ENCODE data around the gene MYOG. TPM values are rescaled to one million over a fixed set of nuclear protein-coding genes. Genes with fewer than 3 reads are reported as not detected.

The MYOG gene
- total and polyA plus RNA-seq, 2 experiments from 2014 or later: not detected

- peaks cover 14% of the 10 kb centered on the region; the same call in 1 of the 2 replicates for H3F3A ChIP-seq (replicated peaks; ENCODE audit: low read depth)
- H3K27ac ChIP-seq (ENCODE audit: low read depth): no peak overlapping the region
- TF ChIP-seq ETS1 (IDR thresholded peaks at IDR 0.05) (no peak), REST (IDR thresholded peaks at IDR 0.05; ENCODE audit: unreplicated experiment) (no peak), ZNF462 (CRISPR knock-in tag; IDR thresholded peaks at IDR 0.05) (no peak), CREB1 (CRISPR knock-in tag; IDR thresholded peaks at IDR 0.05; ENCODE audit: low read depth) (no peak), NANOG (IDR thresholded peaks at IDR 0.05; ENCODE audit: borderline replicate concordance) (no peak), EZH2phosphoT487 (IDR thresholded peaks at IDR 0.05; ENCODE audit: unreplicated experiment) (no peak), EZH2 (IDR thresholded peaks at IDR 0.05; ENCODE audit: low read depth, unreplicated experiment) (no peak), POLR2AphosphoS5 (IDR thresholded peaks at IDR 0.05; ENCODE audit: low read depth) (no peak), CTCF (conservative IDR thresholded peaks at IDR 0.05; ENCODE audit: low read depth in 2 of 2) (no peak), JUNB (IDR thresholded peaks at IDR 0.05; ENCODE audit: unreplicated experiment) (no peak), STAT1 (IDR thresholded peaks at IDR 0.05; ENCODE audit: unreplicated experiment) (no peak)
- H3K4me2 ChIP-seq: no peak overlapping the region
- H3K4me3 ChIP-seq: no peak overlapping the region
- no peaks in the 10 kb centered on the region for H4K20me1 ChIP-seq (replicated peaks; ENCODE audit: insufficient read depth)
- no peaks in the 10 kb centered on the region for H3K27me3 ChIP-seq (ENCODE audit: insufficient read depth)
- H3K4me1 Mint-ChIP-seq: peaks cover 62% of the 10 kb centered on the region
- DNase-seq (ENCODE audit: low spot score) (no peak), ATAC-seq (no peak)
- no peak overlapping the region for H2AFZ ChIP-seq
- H3K9me3 Mint-ChIP-seq: no peaks in the 10 kb centered on the region
- H3K27me3 Mint-ChIP-seq (ENCODE audit: insufficient read depth, low read depth, poor library complexity): peaks cover 11% of the 10 kb centered on the region
- no peaks in the 10 kb centered on the region for H3K36me3 ChIP-seq (ENCODE audit: insufficient read depth)
- peaks cover 52% of the 10 kb centered on the region for H3K4me1 ChIP-seq (ENCODE audit: insufficient read depth)
- no peaks in the 10 kb centered on the region for H3K79me2 ChIP-seq (replicated peaks; ENCODE audit: insufficient read depth)
- no peak overlapping the region for H3K4me3 Mint-ChIP-seq
- H3K9me2 ChIP-seq (ENCODE audit: insufficient read depth): no peaks in the 10 kb centered on the region
- H3K36me3 Mint-ChIP-seq (ENCODE audit: low read depth): no peaks in the 10 kb centered on the region; the same call in 2 of the 3 replicates
- no peak overlapping the region for H3K27ac Mint-ChIP-seq
Measured at GRCh38 chr1:203051841-203052324, 33.9 kb downstream of the MYOG start.
